ENCODE results near the gene CALD1. TPM values are rescaled to one million over a fixed set of nuclear protein-coding genes. Genes with fewer than 3 reads are reported as not detected.

The CALD1 gene
- total RNA-seq, 1 donor from 2014 or later, result 61.8 TPM

DNA sequence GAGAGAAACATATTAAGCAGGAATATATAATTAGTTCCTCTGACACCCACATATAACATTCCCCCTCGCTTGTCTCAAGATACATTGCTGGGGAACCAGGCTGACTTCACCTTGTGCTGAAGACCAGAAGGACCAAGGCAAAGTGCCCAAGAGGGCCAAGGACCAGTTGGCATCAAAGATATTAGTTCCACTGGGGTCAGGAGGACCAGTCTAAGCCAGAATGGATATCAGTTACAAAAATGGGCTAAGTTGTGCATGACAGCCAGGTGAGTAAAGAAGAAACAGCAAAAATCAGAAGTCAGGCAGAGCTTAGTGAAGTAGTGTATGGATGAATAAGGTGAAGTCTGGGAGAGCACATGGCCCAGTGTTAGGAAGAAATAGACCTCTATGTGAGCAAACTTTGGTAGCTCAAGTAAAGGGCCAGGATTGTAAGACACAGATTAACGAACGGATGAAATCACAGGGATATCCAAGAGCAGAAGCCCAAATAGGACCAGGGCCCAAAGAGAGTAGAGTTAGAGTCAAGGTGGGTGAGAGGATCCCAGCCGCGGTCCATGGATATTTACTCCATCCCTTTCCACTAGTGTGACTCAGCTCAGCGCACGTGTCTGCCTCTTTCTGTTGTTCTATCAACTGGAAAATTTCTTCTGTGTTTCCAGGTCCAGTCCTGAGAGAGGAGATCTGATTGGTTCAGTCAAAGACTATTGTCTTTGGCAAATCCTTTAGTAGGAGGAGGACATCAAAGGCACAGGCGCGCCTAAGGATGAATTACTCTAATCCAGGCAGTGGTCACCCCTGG lies 5.0 kb downstream of the CALD1 start:
- DNase-seq, result no peak
- Mint-ChIP-seq H3K27me3 (ENCODE audit: unreplicated experiment) (no peaks in the 10 kb centered on the region), H3K4me3 (ENCODE audit: unreplicated experiment) (no peak overlapping the region), H3K9me3 (ENCODE audit: unreplicated experiment) (no peaks in the 10 kb centered on the region), H3K27ac (ENCODE audit: unreplicated experiment) (no peak overlapping the region), H3K4me1 (ENCODE audit: low read depth, unreplicated experiment) (peaks cover 16% of the 10 kb centered on the region), H3K36me3 (ENCODE audit: unreplicated experiment) (no peaks in the 10 kb centered on the region)
- TF ChIP-seq, protein P1, sequence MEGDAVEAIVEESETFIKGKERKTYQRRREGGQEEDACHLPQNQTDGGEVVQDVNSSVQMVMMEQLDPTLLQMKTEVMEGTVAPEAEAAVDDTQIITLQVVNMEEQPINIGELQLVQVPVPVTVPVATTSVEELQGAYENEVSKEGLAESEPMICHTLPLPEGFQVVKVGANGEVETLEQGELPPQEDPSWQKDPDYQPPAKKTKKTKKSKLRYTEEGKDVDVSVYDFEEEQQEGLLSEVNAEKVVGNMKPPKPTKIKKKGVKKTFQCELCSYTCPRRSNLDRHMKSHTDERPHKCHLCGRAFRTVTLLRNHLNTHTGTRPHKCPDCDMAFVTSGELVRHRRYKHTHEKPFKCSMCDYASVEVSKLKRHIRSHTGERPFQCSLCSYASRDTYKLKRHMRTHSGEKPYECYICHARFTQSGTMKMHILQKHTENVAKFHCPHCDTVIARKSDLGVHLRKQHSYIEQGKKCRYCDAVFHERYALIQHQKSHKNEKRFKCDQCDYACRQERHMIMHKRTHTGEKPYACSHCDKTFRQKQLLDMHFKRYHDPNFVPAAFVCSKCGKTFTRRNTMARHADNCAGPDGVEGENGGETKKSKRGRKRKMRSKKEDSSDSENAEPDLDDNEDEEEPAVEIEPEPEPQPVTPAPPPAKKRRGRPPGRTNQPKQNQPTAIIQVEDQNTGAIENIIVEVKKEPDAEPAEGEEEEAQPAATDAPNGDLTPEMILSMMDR (IDR thresholded peaks at IDR 0.05; ENCODE audit: partially characterized antibody, unreplicated experiment), result no peak

DNA sequence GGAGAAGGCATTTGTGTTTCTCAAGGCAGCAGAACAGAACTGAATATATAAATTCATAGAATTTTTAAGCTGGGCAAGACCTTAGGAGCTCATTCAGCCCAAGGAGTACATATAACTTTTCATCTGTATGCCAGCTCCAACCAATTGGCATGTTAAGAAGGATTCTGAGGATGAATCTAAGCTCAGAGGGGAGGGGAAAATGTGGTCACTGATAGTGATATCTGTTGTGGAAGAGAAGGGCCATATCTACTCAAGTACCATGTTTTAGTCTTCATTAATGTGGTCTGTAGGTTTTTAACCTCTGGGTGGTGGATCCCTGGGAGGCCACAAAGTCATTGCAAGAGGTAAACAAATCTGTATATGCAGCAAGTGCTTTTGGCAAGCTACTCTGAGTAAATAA lies 6.4 kb downstream of the CALD1 start:
- H3K4me3 Mint-ChIP-seq (ENCODE audit: unreplicated experiment), result no peak overlapping the region

DNA sequence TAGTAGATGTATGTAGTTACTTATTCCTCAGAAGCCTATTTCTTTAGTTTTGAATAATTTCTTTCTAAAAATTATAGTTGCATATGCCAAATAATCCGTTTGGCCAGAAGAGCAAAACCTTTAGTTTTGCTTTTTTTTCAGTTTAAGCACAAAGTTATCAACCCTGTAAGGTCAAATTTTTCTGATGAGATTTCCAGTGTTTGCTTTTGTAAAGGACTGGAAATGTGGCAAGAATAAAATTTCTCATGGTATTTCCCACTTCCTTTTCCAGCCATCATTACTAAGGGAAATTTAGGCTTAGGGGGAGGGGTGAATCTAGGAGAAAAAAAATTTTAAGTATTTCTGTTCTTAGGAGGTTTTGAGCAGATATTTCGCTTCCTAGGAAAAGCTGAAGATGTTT lies 7.6 kb downstream of the CALD1 start:
- DNase-seq, result no peak
- Mint-ChIP-seq H3K9me3 (ENCODE audit: unreplicated experiment) (no peaks in the 10 kb centered on the region), H3K27ac (ENCODE audit: unreplicated experiment) (no peak overlapping the region), H3K4me1 (ENCODE audit: low read depth, unreplicated experiment) (peaks cover 1% of the 10 kb centered on the region), H3K4me3 (ENCODE audit: unreplicated experiment) (no peak overlapping the region), H3K36me3 (ENCODE audit: unreplicated experiment) (peaks cover 6% of the 10 kb centered on the region), H3K27me3 (ENCODE audit: unreplicated experiment) (no peaks in the 10 kb centered on the region)
- TF ChIP-seq, protein P1 (IDR thresholded peaks at IDR 0.05; ENCODE audit: partially characterized antibody, unreplicated experiment), result no peak

More for the DNA sequence above, 6.4 kb downstream of the CALD1 start:
- DNase-seq, result no peak
- peaks cover 7% of the 10 kb centered on the region for H3K4me1 Mint-ChIP-seq (ENCODE audit: low read depth, unreplicated experiment)
- no peaks in the 10 kb centered on the region for H3K27me3 Mint-ChIP-seq (ENCODE audit: unreplicated experiment)
- TF ChIP-seq, protein P1 (IDR thresholded peaks at IDR 0.05; ENCODE audit: partially characterized antibody, unreplicated experiment), result no peak
- H3K36me3 Mint-ChIP-seq (ENCODE audit: unreplicated experiment), result no peaks in the 10 kb centered on the region
- no peak overlapping the region for H3K27ac Mint-ChIP-seq (ENCODE audit: unreplicated experiment)
- H3K9me3 Mint-ChIP-seq (ENCODE audit: unreplicated experiment), result no peaks in the 10 kb centered on the region

DNA sequence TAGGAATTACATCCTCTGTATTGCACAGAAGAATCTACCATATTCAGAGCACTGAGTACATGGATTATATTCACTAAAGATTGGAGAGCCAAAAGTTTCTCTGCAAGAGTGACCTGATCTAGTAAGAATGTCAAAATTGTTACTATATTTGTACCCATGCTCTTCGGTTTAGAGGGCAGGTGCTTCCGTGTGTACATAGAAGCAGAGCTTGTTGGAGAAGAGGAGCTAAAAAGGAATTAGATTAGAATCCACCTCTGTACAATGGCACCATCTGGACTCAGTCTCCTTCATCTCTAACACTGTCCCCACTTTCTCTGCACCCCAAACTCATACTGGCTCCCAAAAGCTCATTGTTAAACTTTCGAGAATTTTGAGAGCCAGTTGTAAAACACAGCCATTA lies 8.3 kb downstream of the CALD1 start:
- Mint-ChIP-seq H3K4me3 (ENCODE audit: unreplicated experiment) (no peak overlapping the region), H3K27me3 (ENCODE audit: unreplicated experiment) (no peaks in the 10 kb centered on the region), H3K9me3 (ENCODE audit: unreplicated experiment) (no peaks in the 10 kb centered on the region), H3K4me1 (ENCODE audit: low read depth, unreplicated experiment) (peaks cover 1% of the 10 kb centered on the region), H3K27ac (ENCODE audit: unreplicated experiment) (no peak overlapping the region), H3K36me3 (ENCODE audit: unreplicated experiment) (peaks cover 7% of the 10 kb centered on the region)
- no peak for DNase-seq
- TF ChIP-seq, protein P1 (IDR thresholded peaks at IDR 0.05; ENCODE audit: partially characterized antibody, unreplicated experiment), result no peak

DNA sequence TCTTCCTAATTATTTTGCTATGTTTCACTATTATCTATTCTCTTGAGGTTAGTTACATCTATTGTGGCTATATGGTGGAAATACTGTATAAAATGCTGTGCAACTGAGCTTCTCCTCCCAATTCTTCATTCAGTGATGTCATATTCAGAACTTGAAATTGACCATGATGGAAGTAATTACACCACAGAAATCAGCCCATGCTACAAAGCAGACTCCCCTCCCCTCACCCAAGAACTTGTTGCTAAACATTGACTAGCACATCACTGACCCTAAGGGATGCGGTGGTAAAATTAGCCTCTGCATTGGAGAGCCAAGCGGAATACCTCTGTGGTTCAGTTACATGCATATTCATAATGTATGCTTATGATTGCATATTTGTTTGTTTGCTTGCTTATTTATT lies 8.8 kb downstream of the CALD1 start:
- peaks cover under 1% of the 10 kb centered on the region for H3K9me3 Mint-ChIP-seq (ENCODE audit: unreplicated experiment)
- TF ChIP-seq, protein P1 (IDR thresholded peaks at IDR 0.05; ENCODE audit: partially characterized antibody, unreplicated experiment), result no peak
- H3K4me1 Mint-ChIP-seq (ENCODE audit: low read depth, unreplicated experiment), result peaks cover 1% of the 10 kb centered on the region
- H3K4me3 Mint-ChIP-seq (ENCODE audit: unreplicated experiment), result no peak overlapping the region
- no peaks in the 10 kb centered on the region for H3K27me3 Mint-ChIP-seq (ENCODE audit: unreplicated experiment)
- peaks cover 11% of the 10 kb centered on the region for H3K36me3 Mint-ChIP-seq (ENCODE audit: unreplicated experiment)
- no peak overlapping the region for H3K27ac Mint-ChIP-seq (ENCODE audit: unreplicated experiment)
- no peak for DNase-seq

All from glutamatergic neuron (in vitro differentiated cells).